SU-DHL-6 (cell line): ENCODE results near the gene MARS1.

Source experiments
- H2AFZ ChIP-seq: fragments of 200-600 bp; sonication (generic); 2 replicates; pipeline ENCODE4 v1.6.1; 2014; ENCODE audit warnings: low read depth, mild to moderate bottlenecking, moderate library complexity, mixed read lengths, antibody characterized with exemption, low read length; ENCODE audit not compliant: severe bottlenecking
- H3F3A ChIP-seq: fragments of 200-600 bp; shearing (Covaris generic); 2 replicates; pipeline ENCODE4 v1.6.0; 2016; ENCODE audit warnings: antibody characterized with exemption, mild to moderate bottlenecking; ENCODE audit not compliant: insufficient read depth
- H3K27ac ChIP-seq: fragments of 200-600 bp; sonication (generic); 2 replicates; pipeline ENCODE4 v1.5.1; 2016; ENCODE audit warnings: low read depth, mild to moderate bottlenecking, low read length, moderate library complexity, mixed read lengths
- H3K27me3 ChIP-seq: fragments of 200-600 bp; sonication (generic), shearing (Covaris generic); 2 replicates; pipeline ENCODE4 v1.6.0; 2014; ENCODE audit warnings: mild to moderate bottlenecking, low read length
- H3K36me3 ChIP-seq: fragments of 200-600 bp; sonication (generic); 2 replicates; pipeline ENCODE4 v1.6.1; 2014; ENCODE audit warnings: mild to moderate bottlenecking, low read length, mixed read lengths
- H3K4me2 ChIP-seq: fragments of 300-600, 200-600 bp; shearing (Covaris generic), sonication (generic); 2 replicates; pipeline ENCODE4 v1.6.0; 2014; ENCODE audit warnings: low read length, low read depth, mild to moderate bottlenecking; ENCODE audit not compliant: poor library complexity, severe bottlenecking
- H3K4me3 ChIP-seq: fragments of 200-600 bp; sonication (generic); 2 replicates; pipeline ENCODE4 v1.5.1; 2014; ENCODE audit warnings: antibody characterized with exemption, low read length, mild to moderate bottlenecking, mixed read lengths; ENCODE audit not compliant: insufficient read depth, poor library complexity, severe bottlenecking
- H3K79me2 ChIP-seq: fragments of 200-600 bp; sonication (generic); 2 replicates; pipeline ENCODE4 v1.6.1; 2014; ENCODE audit warnings: mild to moderate bottlenecking, low read length, moderate library complexity; ENCODE audit not compliant: insufficient read depth
- H3K9ac ChIP-seq: fragments of 200-600 bp; sonication (generic); 2 replicates; pipeline ENCODE4 v1.7.0; 2014; ENCODE audit warnings: mild to moderate bottlenecking, low read length
- H3K9me2 ChIP-seq: fragments of 200-600 bp; sonication (generic); replicated peaks from 2 replicates; pipeline ENCODE4 v1.6.1; 2014; ENCODE audit warnings: low read length; ENCODE audit not compliant: insufficient read depth
- H3K9me3 ChIP-seq: fragments of 200-600 bp; sonication (generic); 2 replicates; pipeline ENCODE4 v1.6.1; 2014; ENCODE audit warnings: low read length, mixed read lengths; ENCODE audit not compliant: insufficient read depth
- H4K20me1 ChIP-seq: fragments of 200-600 bp; sonication (generic); 2 replicates; pipeline ENCODE4 v1.6.1; 2014; ENCODE audit warnings: low read depth, mild to moderate bottlenecking, antibody characterized with exemption, low read length, moderate library complexity, mixed read lengths
- CTCF ChIP-seq: fragments of 200-600 bp; sonication (generic); IDR thresholded peaks from one replicate; pipeline ENCODE4 v1.5.1; 2017; ENCODE audit warnings: antibody characterized with exemption, mild to moderate bottlenecking, low read length, moderate library complexity; ENCODE audit not compliant: insufficient read depth, poor library complexity, severe bottlenecking
- EZH2phosphoT487 ChIP-seq: fragments of 200-600 bp; sonication (generic), shearing (Covaris generic); conservative IDR thresholded peaks from 2 replicates; pipeline ENCODE4 v1.6.1; 2018; ENCODE audit warnings: mild to moderate bottlenecking, antibody characterized with exemption, low read length, moderate library complexity, mixed read lengths

MARS1 gene

GRCh38 chr12:57543581-57543980 is 55.7 kb downstream of the MARS1 start:
- H3F3A ChIP-seq = no peaks in the 10 kb centered on the region
- no peaks in the 10 kb centered on the region for H3K9me2 ChIP-seq
- H3K4me2 ChIP-seq = no peak overlapping the region
- H3K27me3 ChIP-seq = no peaks in the 10 kb centered on the region
- no peak overlapping the region for H3K27ac ChIP-seq
- TF ChIP-seq CTCF (no peak), EZH2phosphoT487 (no peak)
- no peak overlapping the region for H3K9ac ChIP-seq
- no peak overlapping the region for H3K4me3 ChIP-seq
- H3K79me2 ChIP-seq = peaks cover 24% of the 10 kb centered on the region; the same call in 1 of the 2 replicates
- no peaks in the 10 kb centered on the region for H3K36me3 ChIP-seq
- no peak overlapping the region for H2AFZ ChIP-seq
- no peaks in the 10 kb centered on the region for H4K20me1 ChIP-seq
- H3K9me3 ChIP-seq = no peaks in the 10 kb centered on the region

GRCh38 chr12:57545809-57546437 is 58.1 kb downstream of the MARS1 start:
- Histone ChIP-seq H3K4me3 (peak overlapping the region; percentile 87), H4K20me1 (no peaks in the 10 kb centered on the region), H3K79me2 (peaks cover 24% of the 10 kb centered on the region; the same call in 1 of the 2 replicates), H3F3A (no peaks in the 10 kb centered on the region), H3K27ac (no peak overlapping the region), H3K36me3 (no peaks in the 10 kb centered on the region), H3K27me3 (no peaks in the 10 kb centered on the region), H3K4me2 (peak overlapping the region; percentile 62), H3K9me3 (no peaks in the 10 kb centered on the region), H3K9me2 (no peaks in the 10 kb centered on the region), H2AFZ (no peak overlapping the region), H3K9ac (peak overlapping the region; percentile 95)
- TF ChIP-seq EZH2phosphoT487 (no peak), CTCF (no peak)

GRCh38 chr12:57546438-57547287 is 58.8 kb downstream of the MARS1 start, which contains the start of gene DCTN2:
DCTN2 (minus strand) TSS chr12:57547192; CDS start chr12:57547063, 129 bp downstream.
- Histone ChIP-seq H3K9me2 (no peaks in the 10 kb centered on the region), H4K20me1 (no peaks in the 10 kb centered on the region), H2AFZ (peak within 1 kb of the TSS; percentile 85), H3F3A (no peaks in the 10 kb centered on the region), H3K4me2 (peak within 1 kb of the TSS; percentile 83), H3K27ac (no peak within 1 kb of the TSS; the same call in 1 of the 2 replicates), H3K36me3 (no peaks in the 10 kb centered on the region), H3K9ac (peak within 1 kb of the TSS; percentile 95), H3K79me2 (peaks cover 24% of the 10 kb centered on the region; the same call in 1 of the 2 replicates), H3K9me3 (no peaks in the 10 kb centered on the region), H3K27me3 (no peaks in the 10 kb centered on the region), H3K4me3 (peak within 1 kb of the TSS; percentile 87)
- TF ChIP-seq EZH2phosphoT487 (no peak), CTCF (no peak)
